Muscle of arm (tissue), 12 donors: ENCODE data around the gene COMMD1. TPM values are rescaled to one million over a fixed set of nuclear protein-coding genes. Genes with fewer than 3 reads are reported as not detected.
"Not testable (repeated sequence)": the region's sequence is repeated elsewhere in the genome, so short reads cannot be mapped to it uniquely, and the experiment has no call there.

Source experiments
- DNase-seq: peaks from one replicate; pipeline ENCODE4 v3.0.0-alpha.2; 2013
- polyA plus RNA-seq, 12 donors: library from polyadenylated mRNA; unstranded; fragments of 120-200 nt; gene quantifications; one replicate each; pipeline ENCODE4 v1.2.1, GENCODE V29; 2013; ENCODE audit not compliant: insufficient read length in 12 of 12

COMMD1 gene
- polyA plus RNA-seq, 12 donors = 45.9 to 110 (median 75.6) TPM; not detected in 1

DNA sequence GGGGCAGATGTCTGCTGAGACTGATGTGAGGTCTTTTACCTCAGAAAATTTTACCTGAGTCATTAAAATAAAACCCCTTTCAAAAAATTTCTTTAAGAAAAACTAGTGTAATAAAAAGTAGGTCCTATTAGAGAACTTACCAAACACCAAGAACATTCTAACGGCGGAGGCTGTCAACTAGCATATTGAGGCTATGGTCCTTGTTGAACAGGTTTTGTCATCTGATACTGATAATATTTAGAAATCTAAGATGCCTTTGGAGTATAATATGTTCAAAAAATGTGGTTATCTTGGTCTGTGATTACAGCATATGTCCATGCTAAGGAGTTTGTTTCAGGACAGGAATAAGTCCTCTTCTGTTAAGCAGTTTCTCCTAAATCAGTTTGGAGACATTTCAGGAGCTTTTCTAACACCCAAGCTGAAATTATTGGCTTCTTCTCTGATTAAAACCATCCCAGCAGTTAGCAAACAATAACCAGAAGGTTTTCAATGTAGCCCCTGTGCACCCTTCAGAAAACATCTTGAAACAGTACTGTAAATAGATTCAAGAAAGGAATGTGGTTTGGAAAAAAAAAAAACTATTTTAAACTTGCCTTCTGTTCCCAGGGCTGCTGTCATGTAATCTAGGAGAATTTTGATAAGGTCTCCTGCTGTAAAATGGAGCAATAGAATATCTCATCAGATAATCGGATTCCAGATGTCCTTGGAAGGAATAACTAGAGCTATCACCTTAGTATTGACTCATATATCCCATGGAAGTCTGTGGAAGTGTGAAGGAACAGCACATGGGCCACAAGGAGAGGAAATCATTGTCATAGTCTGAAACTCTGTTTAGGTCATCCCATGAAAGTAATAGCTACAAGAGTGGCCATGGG, 231.7 kb downstream of the COMMD1 start:
- DNase-seq = no peak

DNA sequence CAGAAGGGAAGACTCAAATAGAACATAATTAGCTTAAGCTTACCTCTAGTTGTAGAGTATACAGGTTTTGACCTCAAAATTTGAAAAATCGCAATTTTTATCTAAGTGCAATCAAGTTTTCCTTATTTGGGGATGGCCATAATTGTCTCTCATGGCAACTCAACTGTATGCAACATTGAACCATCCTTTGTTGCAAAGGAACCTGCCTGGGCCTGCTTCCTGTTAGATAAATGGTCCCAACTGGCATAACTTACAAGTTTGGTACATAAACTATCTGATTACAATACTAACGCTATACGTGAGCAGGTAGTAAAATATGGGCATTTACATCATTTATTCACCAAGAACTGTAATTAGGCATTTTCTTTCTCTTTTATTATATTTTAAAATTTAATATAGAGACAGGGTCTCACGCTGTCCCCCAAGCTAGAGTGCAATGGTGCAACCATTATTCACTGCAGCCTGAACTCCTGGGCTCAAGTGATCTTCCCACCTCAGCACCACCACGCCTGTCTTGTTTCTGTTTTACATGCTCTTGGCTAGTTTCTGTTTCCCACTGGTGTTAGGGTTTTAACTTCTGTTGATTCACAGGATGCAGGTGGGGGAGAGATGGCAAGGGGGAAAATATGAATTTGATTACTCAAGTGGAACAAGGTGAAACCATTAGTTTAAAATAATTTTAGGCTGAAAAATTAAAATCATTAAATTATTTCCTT, 235.1 kb downstream of the COMMD1 start:
- DNase-seq = no peak

DNA sequence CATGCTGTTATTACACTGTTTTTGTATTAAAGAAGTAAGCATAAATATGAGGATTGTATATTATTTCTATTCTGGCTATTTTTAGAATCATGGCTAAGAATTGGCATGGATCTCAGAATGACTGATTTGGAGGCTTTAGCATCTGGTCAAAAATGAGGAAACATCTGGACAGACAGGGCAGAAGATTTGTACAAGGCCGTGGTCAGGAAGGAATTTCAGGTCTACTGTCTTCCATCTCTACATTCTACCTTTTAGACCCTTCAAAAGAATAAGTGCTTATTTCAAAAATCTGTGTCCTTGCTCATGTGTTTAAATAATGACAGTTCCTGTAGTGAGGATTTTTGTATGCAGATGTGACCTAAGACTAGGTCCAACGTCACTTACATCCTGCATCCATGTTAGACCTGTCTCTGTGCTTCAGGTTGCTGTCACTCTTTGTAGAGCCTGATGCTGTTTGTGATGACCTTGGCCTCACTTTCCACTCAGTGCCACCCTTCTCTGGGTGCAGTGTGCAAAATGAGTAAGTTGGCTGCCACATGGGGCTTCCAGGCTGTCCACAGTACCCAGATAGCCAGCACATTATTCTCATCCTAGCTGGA, 235.8 kb downstream of the COMMD1 start:
- no peak for DNase-seq

DNA sequence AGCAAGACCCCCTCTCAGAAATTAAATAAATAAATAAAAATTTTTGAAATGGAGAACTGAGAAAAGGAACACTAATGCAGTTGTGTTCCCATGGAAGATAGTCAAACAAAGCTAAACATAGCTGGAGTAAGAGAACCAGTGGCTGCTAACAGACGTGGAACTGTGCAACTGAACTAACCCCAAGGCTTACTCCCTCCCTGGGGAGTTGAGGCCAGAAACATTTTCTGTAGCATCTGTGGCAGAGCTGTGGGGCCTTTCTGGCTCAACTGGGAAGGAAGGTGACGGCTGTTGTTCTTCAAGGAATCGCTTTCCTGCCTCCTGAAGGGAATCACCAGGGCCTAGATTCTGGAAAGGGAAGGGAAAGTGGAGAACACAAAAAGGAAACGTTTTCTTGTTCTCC, 236.6 kb downstream of the COMMD1 start:
- DNase-seq = no peak

DNA sequence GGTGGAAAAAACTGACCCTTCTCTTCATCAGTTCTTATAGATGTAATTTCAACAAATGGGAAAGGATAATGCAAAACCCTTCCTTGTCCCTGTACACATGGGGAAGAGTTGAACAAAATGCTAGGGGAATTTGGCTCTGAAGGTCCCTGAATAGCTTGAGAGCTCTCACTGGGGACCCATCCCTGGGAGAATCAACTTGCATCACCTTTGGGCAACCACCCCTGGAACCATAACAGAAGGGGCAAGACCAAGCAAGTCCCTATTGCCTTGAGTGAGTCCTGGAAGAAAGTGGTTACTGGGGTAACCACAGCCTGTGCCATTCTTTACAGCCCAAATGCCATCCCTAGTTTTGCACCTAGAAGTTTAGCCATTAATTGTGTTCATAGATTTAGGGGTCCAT, 238.2 kb downstream of the COMMD1 start:
- DNase-seq = no peak

DNA sequence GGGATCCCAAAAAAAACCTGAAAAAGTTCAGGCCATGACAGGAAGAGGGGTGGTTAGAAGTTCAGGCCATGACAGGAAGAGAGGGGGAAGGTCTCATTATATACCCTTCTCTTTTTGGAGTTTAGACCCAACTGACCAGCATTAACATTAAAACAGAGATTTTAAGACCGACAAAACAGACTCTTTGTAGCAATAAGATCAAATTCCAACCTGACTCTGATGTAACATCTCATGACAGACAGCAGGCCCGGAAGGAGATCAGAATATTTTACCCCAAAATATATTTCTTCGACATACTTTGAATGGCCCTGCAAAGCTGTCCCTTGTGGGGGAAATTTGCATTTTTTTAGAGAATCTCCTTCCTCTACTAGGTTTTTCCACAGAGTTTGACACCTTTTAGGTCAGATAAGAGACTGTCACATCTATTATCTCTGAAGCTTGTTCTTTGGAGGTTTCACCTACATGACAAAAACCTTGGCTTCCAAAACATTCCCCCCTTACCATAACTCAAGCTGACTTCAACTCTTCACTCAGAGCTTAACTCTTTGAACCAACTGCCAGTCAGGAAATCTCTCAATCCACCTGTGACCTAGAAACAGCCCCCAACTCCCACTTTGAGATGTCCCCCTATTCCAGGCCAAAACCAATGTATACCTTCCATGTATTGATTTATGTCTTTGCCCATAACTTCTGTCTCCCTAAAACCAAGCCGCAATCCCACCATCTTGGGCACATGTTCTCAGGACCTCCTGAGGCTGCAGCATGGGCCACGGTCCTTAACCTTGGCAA, 239.4 kb downstream of the COMMD1 start:
- no peak for DNase-seq

DNA sequence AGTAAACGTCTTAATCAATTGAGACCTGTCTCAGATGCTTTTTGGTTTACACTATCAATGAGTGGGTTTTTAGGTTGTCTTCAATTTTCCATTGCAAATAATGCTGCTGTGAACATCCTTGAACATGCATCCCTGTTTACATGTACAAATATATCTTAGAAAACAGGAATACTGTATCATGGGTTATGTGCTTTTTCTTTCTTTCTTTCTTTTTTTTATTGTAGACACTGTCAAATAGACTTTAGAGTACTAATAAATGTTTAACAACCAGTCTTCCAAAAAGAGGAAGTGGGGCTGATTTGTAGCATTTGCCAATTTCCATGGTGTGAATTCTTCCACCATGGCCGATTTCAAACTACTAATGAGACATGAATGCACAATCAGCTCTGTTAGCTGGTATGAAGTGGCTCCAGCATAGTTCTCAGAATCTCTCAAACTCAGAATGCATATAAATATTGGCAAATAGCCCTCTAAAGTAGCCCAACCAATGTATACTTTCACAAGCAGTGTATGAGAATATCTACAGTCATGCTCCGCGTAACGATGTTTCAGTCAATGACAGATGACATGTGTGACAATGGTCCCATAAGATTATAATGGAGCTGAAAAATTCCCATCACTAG, 240.1 kb downstream of the COMMD1 start:
- no peak for DNase-seq

DNA sequence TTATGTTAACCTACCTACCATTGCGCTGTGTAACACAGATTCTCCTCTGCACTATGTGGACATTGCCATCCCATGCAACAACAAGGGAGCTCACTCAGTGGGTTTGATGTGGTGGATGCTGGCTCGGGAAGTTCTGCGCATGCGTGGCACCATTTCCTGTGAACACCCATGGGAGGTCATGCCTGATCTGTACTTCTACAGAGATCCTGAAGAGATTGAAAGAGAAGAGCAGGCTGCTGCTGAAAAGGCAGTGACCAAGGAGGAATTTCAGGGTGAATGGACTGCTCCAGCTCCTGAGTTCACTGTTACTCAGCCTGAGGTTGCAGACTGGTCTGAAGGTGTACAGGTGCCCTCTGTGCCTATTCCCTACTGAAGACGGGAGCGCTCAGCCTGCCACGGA, 241.3 kb downstream of the COMMD1 start:
- not testable (repeated sequence) for DNase-seq

DNA sequence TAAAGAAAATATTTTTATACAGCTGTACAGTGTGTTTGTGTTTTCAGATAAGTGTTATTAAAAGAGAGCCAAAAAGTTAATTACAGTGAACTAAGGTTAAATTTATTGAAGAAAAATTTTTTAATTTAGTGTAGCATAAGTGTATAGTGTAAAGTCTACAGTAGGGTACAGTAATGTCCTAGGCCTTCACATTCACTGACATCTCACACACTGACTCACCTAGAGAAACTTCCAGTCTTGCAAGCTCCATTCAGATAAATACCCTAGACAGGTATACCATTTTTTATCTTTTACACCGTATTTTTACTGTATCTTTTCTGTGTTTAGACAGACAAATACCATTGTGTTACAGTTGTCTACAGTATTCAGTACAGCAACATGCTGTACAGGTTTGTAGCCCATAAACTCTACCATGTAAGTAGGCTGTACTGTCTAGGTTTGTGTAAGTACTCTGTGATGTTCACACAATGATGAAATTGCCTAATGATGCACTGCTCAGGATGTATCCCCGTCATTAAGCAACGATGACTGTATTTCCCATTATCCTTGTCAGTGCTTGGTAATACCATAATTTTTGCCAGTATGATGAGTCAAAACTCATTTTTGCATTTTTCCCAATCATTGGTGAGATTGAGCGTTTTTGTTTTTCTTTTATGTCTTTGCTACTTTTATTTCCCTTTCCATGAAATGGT, 242.3 kb downstream of the COMMD1 start:
- no peak for DNase-seq

DNA sequence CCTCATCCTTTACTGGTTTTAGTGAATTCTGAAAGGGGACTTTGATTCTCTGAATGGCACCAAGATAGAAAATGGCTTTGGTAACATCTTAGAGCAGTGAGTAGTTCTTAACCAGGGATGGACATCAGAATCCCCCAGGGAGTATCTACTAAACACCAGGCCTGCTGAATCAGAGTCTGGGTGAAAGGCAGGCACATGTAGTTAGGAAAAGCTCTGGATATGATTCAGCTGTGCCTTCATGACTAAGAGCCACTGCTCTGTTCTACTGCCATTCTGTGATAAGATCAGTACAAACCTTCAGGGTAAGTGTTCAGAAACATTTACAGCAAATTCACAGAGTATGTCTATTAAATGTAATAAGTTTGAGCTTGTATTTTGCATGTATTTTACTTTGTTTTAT, 244.2 kb downstream of the COMMD1 start:
- no peak for DNase-seq

DNA sequence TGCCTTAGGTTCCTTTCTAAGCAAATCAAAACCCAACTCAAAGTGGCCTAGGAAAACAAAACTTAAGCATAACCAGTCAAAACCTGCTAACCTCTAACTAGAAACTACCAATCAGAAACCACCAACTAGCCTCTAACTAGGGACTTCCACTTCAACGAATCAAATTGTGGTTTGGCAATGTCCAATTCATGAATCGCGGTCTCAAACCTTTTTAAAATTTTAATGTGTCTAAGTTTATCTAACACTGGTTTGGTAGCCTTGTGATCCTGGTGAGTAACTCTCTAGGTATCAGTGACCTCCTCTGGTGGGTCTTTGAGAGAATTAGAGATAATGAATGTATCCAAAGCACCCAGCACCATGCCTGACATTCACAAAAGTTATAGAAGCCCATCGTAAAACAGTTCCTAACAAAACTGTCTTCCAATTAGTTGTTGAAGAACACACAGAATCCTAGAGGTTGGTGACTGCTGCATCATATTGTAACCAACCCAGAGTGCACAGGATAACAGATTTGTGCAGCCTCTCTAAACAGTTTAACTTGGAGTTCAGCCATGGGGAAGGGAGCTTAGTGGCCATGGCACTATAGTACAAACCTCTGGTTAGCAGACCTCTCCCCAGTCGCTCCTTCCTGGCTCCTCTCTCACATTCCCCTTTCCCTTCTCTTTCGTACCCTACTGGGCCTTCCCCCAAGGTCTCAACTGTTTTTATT, 245.3 kb downstream of the COMMD1 start:
- DNase-seq = no peak

DNA sequence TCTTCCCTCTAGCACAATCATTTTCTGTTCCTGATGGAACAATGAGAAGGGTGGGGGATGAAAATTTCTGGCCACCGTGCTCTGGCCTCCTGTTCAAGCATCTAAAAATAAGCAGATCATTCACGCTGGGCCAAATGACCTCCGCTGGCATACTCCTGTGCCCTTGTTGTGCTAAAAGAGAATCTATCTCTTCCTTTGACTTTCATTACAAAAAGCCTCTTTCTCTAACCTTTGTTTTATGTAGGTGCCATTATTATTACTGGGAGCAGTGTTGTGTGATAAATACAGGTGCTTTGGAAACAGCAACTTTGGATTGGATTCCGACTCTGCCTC, 245.8 kb downstream of the COMMD1 start:
- no peak for DNase-seq

DNA sequence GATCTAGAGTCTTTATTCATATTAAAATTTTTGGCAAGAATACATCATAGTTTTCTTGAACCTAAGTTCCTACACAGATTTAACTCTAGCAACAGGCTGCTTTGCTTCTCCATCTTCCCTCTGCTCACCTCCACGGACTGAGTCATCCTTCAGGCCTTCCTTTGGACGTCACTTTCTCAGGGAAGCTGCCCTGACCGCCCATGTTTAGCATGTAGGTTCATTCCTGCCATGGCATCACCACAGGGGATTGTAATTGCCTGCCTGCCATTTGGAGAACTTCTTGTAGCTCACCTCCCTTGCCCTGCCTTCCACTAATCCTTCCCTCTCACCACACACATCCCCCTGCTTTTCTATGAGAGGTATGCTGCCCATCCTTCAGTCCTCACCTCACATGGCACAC, 246.5 kb downstream of the COMMD1 start:
- no peak for DNase-seq

DNA sequence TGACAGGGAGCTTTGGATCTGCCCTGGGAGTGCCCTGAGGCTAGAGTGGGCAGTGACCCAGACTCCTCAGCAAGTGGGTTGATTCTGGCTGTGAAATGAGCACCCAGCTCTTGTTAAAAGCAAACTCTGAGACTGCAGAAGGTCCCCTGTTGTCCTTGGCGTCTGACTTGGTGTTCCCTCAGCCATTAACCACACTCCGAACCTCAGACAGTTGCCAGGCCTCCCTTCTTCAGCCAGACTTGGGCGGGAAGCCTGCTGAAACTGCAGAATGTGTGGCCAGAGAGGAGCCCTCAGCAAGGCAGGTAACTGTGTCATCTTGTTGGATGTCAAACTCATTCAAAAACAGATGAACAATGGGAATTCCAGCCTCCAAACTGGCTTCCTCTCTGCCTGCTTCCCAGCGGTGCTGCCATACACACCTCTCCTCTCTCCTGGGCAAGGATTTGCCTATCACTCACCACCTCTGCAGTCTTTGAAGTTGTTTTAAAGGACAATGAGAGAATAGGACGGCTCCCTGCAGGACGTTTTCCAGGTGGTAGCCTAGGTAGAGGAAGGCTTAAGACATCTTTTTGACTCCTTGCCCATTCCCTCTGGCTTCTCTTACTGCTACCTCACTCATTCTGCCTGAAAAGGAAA, 251.5 kb downstream of the COMMD1 start:
- no peak for DNase-seq

DNA sequence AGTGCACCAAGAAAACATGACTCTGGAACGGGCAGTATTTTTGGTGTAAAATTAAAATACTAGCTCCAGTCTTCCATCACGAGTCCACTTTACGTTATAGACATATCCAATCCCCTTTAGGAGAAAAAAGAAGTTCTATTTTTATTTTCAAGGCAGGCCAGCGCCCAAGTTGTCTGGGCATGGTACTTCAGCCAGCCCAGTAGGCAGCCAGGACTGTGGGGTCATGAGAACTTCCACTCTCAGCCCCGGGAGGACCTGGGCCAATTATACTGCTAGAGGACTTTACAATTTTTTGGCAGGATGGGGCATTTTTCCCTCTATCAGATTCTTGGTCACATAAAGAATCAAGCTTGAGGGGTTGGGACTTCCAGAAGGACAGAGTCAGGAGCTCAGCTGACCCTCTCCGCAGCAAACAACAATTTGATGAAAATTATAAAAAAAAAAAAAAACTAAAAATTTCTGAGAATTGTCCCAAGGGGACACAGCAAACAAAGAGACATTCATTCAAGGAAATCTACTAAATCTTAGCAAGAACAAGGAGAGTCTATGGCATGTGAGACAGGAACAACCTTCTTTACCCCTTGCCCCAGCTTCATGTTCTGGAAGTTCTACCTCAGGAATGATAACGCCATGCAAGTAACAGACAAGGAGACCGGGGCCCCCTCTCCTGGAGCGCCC, 253.1 kb downstream of the COMMD1 start:
- DNase-seq = no peak

DNA sequence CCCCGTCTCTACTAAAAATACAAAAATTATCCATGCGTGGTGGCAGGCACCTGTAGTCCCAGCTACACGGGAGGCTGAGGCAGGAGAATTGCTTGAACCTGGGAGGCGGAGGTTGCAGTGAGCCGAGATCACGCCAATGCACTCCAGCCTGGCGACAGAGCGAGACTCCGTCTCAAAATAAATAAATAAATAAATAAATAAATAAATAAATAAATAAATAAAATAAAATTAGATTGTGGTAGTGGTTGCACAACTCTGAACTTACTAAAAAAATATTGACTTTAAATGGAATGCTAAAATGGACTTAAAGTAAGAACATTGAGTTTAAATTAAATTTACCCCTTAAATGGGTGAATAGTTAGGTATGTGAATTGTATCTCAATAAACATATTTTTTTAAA, 255.2 kb downstream of the COMMD1 start:
- DNase-seq = not testable (repeated sequence)

DNA sequence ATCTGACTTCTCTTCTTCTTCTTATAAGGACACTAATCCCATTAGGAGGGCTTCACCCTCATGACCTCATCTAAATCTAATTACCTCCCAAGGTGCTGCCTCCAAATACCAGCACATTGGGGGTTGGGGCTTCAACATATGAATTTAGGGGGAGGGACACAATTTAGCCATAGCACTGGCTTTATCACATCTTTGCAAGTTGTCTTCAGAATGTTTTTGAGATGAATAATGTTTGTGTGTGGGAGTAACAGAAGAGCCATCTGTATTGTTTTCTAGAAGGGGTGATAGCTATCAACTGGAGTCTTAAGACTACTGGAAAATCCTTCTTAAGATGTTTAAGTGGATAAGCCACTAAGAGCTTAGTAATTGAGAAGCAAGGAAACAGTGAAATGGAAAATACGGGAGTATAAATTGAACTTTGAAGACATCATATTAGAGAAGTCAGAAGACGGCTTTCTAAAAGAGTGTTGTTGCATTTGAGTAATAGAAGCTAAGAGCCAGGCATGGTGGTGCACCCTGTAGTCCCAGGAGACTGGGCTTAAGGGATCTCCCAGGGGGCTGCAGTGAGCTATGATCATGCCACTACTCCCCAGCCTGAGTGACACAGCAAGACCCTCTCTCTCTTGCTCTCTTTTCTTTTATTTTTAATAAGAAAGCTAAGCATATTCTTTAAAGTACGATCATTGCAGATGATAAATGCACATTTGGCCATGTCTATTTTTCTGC, 257.8 kb downstream of the COMMD1 start:
- DNase-seq = no peak

DNA sequence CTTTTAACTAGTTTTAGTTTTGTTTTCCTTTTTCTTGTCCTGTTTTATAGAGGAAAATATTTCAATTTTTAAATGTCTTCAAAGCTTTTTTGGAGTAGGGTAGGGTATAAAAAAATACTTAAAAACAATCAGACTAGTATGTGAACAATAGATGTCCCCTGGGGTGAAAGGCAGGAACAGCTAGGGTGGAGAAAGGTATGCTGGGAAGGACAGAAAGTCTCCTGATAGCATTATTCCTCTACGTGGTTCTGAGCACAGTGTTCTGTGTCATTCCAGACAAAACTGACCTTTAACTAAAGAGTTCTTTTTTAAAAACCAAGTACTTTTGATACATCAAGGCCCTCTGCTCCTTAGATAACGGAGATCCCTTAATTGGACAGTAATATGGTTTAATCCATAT, 258.4 kb downstream of the COMMD1 start:
- no peak for DNase-seq

DNA sequence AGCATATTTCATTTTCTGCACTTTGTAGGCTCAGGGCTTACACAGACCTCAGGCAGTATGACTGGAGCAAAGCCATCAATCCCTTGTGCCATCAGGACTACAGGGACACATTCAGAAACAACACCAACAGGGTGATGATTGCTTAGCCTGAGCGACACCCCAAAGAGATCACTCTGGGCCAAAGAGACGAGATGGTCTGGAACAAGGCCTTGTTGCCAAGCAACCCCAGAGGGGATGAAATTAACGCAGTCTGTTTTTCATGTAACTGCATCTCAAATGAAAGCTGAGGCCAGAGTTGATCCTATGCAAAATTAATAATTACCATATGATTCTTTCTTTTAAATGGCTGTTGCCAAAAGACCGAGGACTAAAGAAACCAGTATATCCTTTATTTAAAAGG, 270.3 kb downstream of the COMMD1 start:
- no peak for DNase-seq
